Measurements from ENCODE around the gene LPP. TPM values are rescaled to one million over a fixed set of nuclear protein-coding genes. Genes with fewer than 3 reads are reported as not detected.
A peak's percentile ranks its signal among the peaks of the same experiment; 100 is the strongest.

Gene LPP
- total RNA-seq, 4 donors from 2014 or later, result 45.9 to 81.1 (median 63.0) TPM

DNA sequence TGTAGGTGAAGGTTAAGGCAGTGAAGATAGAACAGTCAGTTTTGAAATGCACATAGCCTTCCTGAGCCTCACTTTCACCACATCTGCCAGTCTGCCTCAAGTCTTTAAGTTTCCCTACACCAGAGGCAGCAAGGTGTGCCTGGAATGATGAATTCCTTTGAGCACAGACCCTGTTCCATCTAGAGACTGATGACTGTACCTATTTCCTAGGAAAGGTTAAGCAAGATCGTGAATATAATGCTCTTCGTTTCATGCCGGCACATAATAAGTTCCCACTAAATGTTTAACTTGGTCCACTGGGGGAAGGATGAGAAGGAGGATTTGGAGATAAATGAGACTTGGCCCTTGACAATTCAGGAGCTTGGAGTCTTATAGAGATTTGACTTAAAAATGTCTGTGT is 141.9 kb downstream of the LPP start:
- no peak for TF ChIP-seq POLR2A (IDR thresholded peaks at IDR 0.05)
- TF ChIP-seq, protein P1, sequence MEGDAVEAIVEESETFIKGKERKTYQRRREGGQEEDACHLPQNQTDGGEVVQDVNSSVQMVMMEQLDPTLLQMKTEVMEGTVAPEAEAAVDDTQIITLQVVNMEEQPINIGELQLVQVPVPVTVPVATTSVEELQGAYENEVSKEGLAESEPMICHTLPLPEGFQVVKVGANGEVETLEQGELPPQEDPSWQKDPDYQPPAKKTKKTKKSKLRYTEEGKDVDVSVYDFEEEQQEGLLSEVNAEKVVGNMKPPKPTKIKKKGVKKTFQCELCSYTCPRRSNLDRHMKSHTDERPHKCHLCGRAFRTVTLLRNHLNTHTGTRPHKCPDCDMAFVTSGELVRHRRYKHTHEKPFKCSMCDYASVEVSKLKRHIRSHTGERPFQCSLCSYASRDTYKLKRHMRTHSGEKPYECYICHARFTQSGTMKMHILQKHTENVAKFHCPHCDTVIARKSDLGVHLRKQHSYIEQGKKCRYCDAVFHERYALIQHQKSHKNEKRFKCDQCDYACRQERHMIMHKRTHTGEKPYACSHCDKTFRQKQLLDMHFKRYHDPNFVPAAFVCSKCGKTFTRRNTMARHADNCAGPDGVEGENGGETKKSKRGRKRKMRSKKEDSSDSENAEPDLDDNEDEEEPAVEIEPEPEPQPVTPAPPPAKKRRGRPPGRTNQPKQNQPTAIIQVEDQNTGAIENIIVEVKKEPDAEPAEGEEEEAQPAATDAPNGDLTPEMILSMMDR (IDR thresholded peaks at IDR 0.05), result no peak

DNA sequence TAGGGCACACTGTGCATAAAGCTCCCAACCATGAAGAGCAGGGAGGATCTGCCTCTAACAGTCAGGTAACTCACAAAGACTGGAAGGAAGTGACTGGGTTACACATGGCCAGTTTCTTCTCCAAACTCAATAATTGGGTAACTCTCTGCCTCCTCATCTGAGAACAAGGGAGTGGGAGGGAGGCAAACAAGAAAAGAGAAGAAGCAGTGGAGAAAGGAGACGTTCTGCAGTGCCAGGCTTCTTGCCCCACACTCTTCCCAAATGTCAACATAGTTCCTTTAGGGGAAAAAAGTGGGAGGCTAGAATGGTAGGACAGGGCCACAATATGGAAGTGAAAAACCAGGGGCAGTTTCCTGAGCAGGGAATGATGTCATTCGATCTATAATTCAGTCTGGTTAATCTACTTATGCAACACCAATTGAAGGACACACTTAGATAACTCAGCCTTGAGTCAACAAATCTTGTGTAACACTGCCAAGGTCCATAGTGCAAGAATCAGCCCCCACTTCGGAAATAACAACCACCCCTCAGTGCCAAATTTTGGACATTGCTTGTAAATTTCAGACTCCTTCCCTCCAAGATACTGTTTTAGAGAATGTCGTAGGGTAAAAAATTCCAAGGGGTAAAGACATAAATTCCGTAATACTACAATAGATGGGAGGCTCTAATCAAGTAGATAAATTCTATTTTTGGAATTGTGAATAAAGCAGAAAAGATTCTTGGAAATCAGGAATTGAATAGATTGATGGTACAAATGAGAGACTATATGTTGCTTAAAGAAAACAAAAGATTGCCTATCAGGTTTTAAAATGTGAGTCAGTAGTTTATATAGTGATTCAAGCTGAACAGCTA is 143.0 kb downstream of the LPP start:
- WGBS, 2 donors, result 78 to 81% methylated on average over 5 of the region's 5 CpGs
- no peak overlapping the region for H3K4me3 ChIP-seq (ENCODE audit: low read depth, poor library complexity, severe bottlenecking)
- intact Hi-C loops (cut with DNase I; ENCODE audit: low total_unique reads), result no loop called here
- DNase-seq (ENCODE audit: low spot score in 2 of 2), result peak in 1 of 2 donors; percentile 46
- TF ChIP-seq, protein P1 (IDR thresholded peaks at IDR 0.05), result peak in 1 of 3 donors; percentile 65
- TF ChIP-seq POLR2A (IDR thresholded peaks at IDR 0.05), result no peak

More for the DNA sequence above, 141.9 kb downstream of the LPP start:
- 97 to 98% methylated on average over 3 of the region's 3 CpGs for WGBS, 2 donors
- no peak overlapping the region for H3K4me3 ChIP-seq (ENCODE audit: low read depth, poor library complexity, severe bottlenecking)
- no peak for DNase-seq (ENCODE audit: low spot score in 2 of 2)
- intact Hi-C loops (cut with DNase I; ENCODE audit: low total_unique reads), result no loop called here

DNA sequence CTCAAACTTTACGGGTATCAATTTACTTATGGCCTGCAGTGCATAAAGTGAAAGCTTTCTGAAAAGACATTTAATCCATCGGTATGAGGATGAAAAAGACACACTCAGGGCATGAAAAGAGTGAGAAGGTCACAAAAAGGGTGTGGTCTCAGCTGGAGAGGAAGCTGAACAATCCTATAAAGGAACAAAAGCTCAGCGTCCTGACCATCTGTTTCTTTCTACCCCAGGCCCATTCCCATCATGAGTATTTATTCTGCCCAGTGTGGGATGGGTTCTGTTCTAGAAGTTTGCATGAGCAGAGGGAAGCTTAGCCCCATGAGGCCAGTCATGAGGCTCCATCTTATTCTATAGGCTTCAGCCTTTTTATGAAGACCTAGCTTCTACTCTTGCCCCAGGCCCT is 144.6 kb downstream of the LPP start:
- no peak overlapping the region for H3K4me3 ChIP-seq (ENCODE audit: low read depth, poor library complexity, severe bottlenecking)
- 57% methylated on average over 3 of the region's 3 CpGs for WGBS, 2 donors
- intact Hi-C loops (cut with DNase I; ENCODE audit: low total_unique reads), result no loop called here

GRCh38 chr3:188299068-188299467 is 145.1 kb downstream of the LPP start:
- 84 to 86% methylated on average over 11 of the region's 11 CpGs for WGBS, 2 donors
- no peak overlapping the region for H3K4me3 ChIP-seq (ENCODE audit: low read depth, poor library complexity, severe bottlenecking)
- intact Hi-C loops (cut with DNase I; ENCODE audit: low total_unique reads), result no loop called here
- TF ChIP-seq, protein P1 (IDR thresholded peaks at IDR 0.05), result no peak
- DNase-seq (ENCODE audit: low spot score in 2 of 2), result no peak

More for the DNA sequence above, 144.6 kb downstream of the LPP start:
- TF ChIP-seq POLR2A (IDR thresholded peaks at IDR 0.05), result no peak
- TF ChIP-seq, protein P1 (IDR thresholded peaks at IDR 0.05), result no peak
- DNase-seq (ENCODE audit: low spot score in 2 of 2), result no peak

DNA sequence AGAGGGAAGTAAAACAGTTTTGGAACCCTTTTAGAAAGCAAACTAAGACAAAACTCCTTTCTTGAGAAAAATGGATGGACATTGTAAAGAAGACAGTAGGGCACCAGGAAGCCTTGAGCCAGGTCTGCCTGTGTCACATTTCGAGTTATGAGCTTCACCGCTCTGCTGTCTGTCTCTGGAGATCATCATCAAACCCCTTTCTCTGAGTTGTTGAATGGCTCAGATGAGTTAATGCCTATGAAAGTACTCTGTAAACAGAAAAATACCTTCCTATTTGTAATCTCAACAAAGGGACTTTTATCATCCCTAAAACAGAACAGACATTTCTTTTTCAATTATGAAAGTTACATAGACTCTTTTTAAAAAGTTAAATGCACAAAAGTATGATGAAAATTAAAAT is 145.8 kb downstream of the LPP start:
- no peak for DNase-seq (ENCODE audit: low spot score in 2 of 2)
- intact Hi-C loops (cut with DNase I; ENCODE audit: low total_unique reads), result no loop called here
- H3K4me3 ChIP-seq (ENCODE audit: low read depth, poor library complexity, severe bottlenecking), result no peak overlapping the region
- no peak for TF ChIP-seq POLR2A (IDR thresholded peaks at IDR 0.05)
- TF ChIP-seq, protein P1 (IDR thresholded peaks at IDR 0.05), result no peak
- 95 to 98% methylated on average over 2 of the region's 2 CpGs for WGBS, 2 donors
